ENCODE measurements around the gene PRKD1. TPM values are rescaled to one million over a fixed set of nuclear protein-coding genes. Genes with fewer than 3 reads are reported as not detected.

Gene PRKD1
- total and polyA plus RNA-seq, 2 donors (not counting 1 experiment from before 2014, with no cell fraction given), result 20.1 to 26.2 TPM

- Histone ChIP-seq H3K79me2 (ENCODE audit: control insufficient read depth, insufficient read depth, low read length) (no peaks in the 10 kb centered on the region), H3K27ac (ENCODE audit: insufficient read depth, low read length) (no peak overlapping the region), H4K20me1 (ENCODE audit: control insufficient read depth, extremely low read depth, insufficient read depth, low read length) (no peaks in the 10 kb centered on the region), H3K4me3 (replicated peaks in 1 of 4; ENCODE audit: control extremely low read depth in 1 of 4, insufficient read depth in 1 of 4, low read depth in 3 of 4, low read length in 4 of 4) (no peak overlapping the region), H3K9ac (ENCODE audit: insufficient read depth, low read length) (no peak overlapping the region), H3K4me1 (ENCODE audit: control insufficient read depth, extremely low read depth, insufficient read depth, low read length) (no peaks in the 10 kb centered on the region), H3K9me3 (ENCODE audit: control insufficient read depth, insufficient read depth, low read depth, low read length) (no peaks in the 10 kb centered on the region), H3K27me3 (ENCODE audit: control insufficient read depth, insufficient read depth, low read length) (no peaks in the 10 kb centered on the region), H3K36me3 (ENCODE audit: control insufficient read depth, insufficient read depth, low read length) (no peaks in the 10 kb centered on the region), H3K4me2 (ENCODE audit: extremely low read depth, insufficient read depth, low read length) (no peak overlapping the region), H2AFZ (ENCODE audit: low read length) (no peak overlapping the region)
- DNase-seq (ENCODE audit: low read depth in 2 of 2), result no peak
- TF ChIP-seq CTCF (conservative IDR thresholded peaks at IDR 0.05 in 1 of 2, IDR thresholded peaks at IDR 0.05 in 1 of 2; ENCODE audit: low read depth in 1 of 2, low read length in 2 of 2), result no peak
These were observed 263.1 kb downstream of the PRKD1 start for GRCh38 chr14:29664515-29664914.

GRCh38 chr14:29663281-29663801 lies 264.3 kb downstream of the PRKD1 start:
- H3K79me2 ChIP-seq (ENCODE audit: control insufficient read depth, insufficient read depth, low read length), result no peaks in the 10 kb centered on the region
- H3K9me3 ChIP-seq (ENCODE audit: control insufficient read depth, insufficient read depth, low read depth, low read length), result no peaks in the 10 kb centered on the region
- DNase-seq (ENCODE audit: low read depth in 2 of 2), result peak; percentile 16 to 54
- H3K27me3 ChIP-seq (ENCODE audit: control insufficient read depth, insufficient read depth, low read length), result no peaks in the 10 kb centered on the region
- H3K4me3 ChIP-seq (replicated peaks in 1 of 4; ENCODE audit: control extremely low read depth in 1 of 4, insufficient read depth in 1 of 4, low read depth in 3 of 4, low read length in 4 of 4), result no peak overlapping the region
- H2AFZ ChIP-seq (ENCODE audit: low read length), result no peak overlapping the region
- TF ChIP-seq EZH2 (IDR thresholded peaks at IDR 0.05; ENCODE audit: low read length, missing control alignments), result no peak
- no peak for TF ChIP-seq CTCF (conservative IDR thresholded peaks at IDR 0.05 in 1 of 2, IDR thresholded peaks at IDR 0.05 in 1 of 2; ENCODE audit: low read depth in 1 of 2, low read length in 2 of 2)
- no peaks in the 10 kb centered on the region for H3K36me3 ChIP-seq (ENCODE audit: control insufficient read depth, insufficient read depth, low read length)
- H3K27ac ChIP-seq (ENCODE audit: insufficient read depth, low read length), result no peak overlapping the region
- no peak overlapping the region for H3K9ac ChIP-seq (ENCODE audit: insufficient read depth, low read length)
- no peak overlapping the region for H3K4me2 ChIP-seq (ENCODE audit: extremely low read depth, insufficient read depth, low read length)
- H3K4me1 ChIP-seq (ENCODE audit: control insufficient read depth, extremely low read depth, insufficient read depth, low read length), result no peaks in the 10 kb centered on the region
- H4K20me1 ChIP-seq (ENCODE audit: control insufficient read depth, extremely low read depth, insufficient read depth, low read length), result no peaks in the 10 kb centered on the region

GRCh38 chr14:29654901-29655550 lies 272.6 kb downstream of the PRKD1 start:
- no peaks in the 10 kb centered on the region for H3K27me3 ChIP-seq (ENCODE audit: control insufficient read depth, insufficient read depth, low read length)
- H3K27ac ChIP-seq (ENCODE audit: insufficient read depth, low read length), result no peak overlapping the region
- H4K20me1 ChIP-seq (ENCODE audit: control insufficient read depth, extremely low read depth, insufficient read depth, low read length), result no peaks in the 10 kb centered on the region
- TF ChIP-seq CTCF (conservative IDR thresholded peaks at IDR 0.05 in 1 of 2, IDR thresholded peaks at IDR 0.05 in 1 of 2; ENCODE audit: low read depth in 1 of 2, low read length in 2 of 2), result no peak
- no peak for TF ChIP-seq EZH2 (IDR thresholded peaks at IDR 0.05; ENCODE audit: low read length, missing control alignments)
- DNase-seq (ENCODE audit: low read depth in 2 of 2), result peak; percentile 56 to 66
- no peak overlapping the region for H2AFZ ChIP-seq (ENCODE audit: low read length)
- no peak overlapping the region for H3K4me2 ChIP-seq (ENCODE audit: extremely low read depth, insufficient read depth, low read length)
- H3K4me3 ChIP-seq (replicated peaks in 1 of 4; ENCODE audit: control extremely low read depth in 1 of 4, insufficient read depth in 1 of 4, low read depth in 3 of 4, low read length in 4 of 4), result no peak overlapping the region
- no peak overlapping the region for H3K9ac ChIP-seq (ENCODE audit: insufficient read depth, low read length)
- H3K9me3 ChIP-seq (ENCODE audit: control insufficient read depth, insufficient read depth, low read depth, low read length), result no peaks in the 10 kb centered on the region
- peaks cover 4% of the 10 kb centered on the region for H3K4me1 ChIP-seq (ENCODE audit: control insufficient read depth, extremely low read depth, insufficient read depth, low read length)
- no peaks in the 10 kb centered on the region for H3K79me2 ChIP-seq (ENCODE audit: control insufficient read depth, insufficient read depth, low read length)
- no peaks in the 10 kb centered on the region for H3K36me3 ChIP-seq (ENCODE audit: control insufficient read depth, insufficient read depth, low read length)
